HUES48 (cell line): ENCODE data around the gene HERC5.
"Not testable (repeated sequence)": the region's sequence is repeated elsewhere in the genome, so short reads cannot be mapped to it uniquely, and the experiment has no call there.

Experiments
- H3K27ac ChIP-seq: one replicate; pipeline ENCODE4 v1.7.0; 2013; ENCODE audit warnings: low read depth, low read length, inconsistent platforms
- H3K27me3 ChIP-seq: 2 replicates; pipeline ENCODE4 v1.6.1; 2013; ENCODE audit warnings: mild to moderate bottlenecking, low read length; ENCODE audit not compliant: control insufficient read depth, insufficient read depth
- H3K36me3 ChIP-seq: 2 replicates; pipeline ENCODE4 v1.6.1; 2013; ENCODE audit warnings: low read length; ENCODE audit not compliant: control insufficient read depth, insufficient read depth
- H3K4me1 ChIP-seq: 2 replicates; pipeline ENCODE4 v1.6.1; 2013; ENCODE audit warnings: mild to moderate bottlenecking, low read length; ENCODE audit not compliant: control insufficient read depth, insufficient read depth
- H3K4me3 ChIP-seq: 2 replicates; pipeline ENCODE4 v1.5.1; 2013; ENCODE audit warnings: mild to moderate bottlenecking, low read depth, low read length
- H3K9ac ChIP-seq: 2 replicates; pipeline ENCODE4 v1.6.1; 2013; ENCODE audit warnings: mild to moderate bottlenecking, low read depth, low read length, moderate library complexity
- H3K9me3 ChIP-seq: 2 replicates; pipeline ENCODE4 v1.6.1; 2013; ENCODE audit warnings: low read length; ENCODE audit not compliant: control insufficient read depth, insufficient read depth

HERC5 gene

GRCh38 chr4:88535090-88535755, 78.3 kb downstream of the HERC5 start:
- Histone ChIP-seq H3K9me3 (no peaks in the 10 kb centered on the region), H3K4me3 (no peak overlapping the region), H3K4me1 (peaks cover 29% of the 10 kb centered on the region), H3K27me3 (no peaks in the 10 kb centered on the region), H3K36me3 (no peaks in the 10 kb centered on the region), H3K27ac (peak overlapping the region; percentile 97), H3K9ac (no peak overlapping the region)

- no peak overlapping the region for H3K9ac ChIP-seq
- no peak overlapping the region for H3K27ac ChIP-seq
- no peaks in the 10 kb centered on the region for H3K36me3 ChIP-seq
- H3K27me3 ChIP-seq: no peaks in the 10 kb centered on the region
- no peaks in the 10 kb centered on the region for H3K9me3 ChIP-seq
- H3K4me3 ChIP-seq: no peak overlapping the region
- peaks cover 27% of the 10 kb centered on the region for H3K4me1 ChIP-seq
Measured at GRCh38 chr4:88537709-88538108, 80.8 kb downstream of the HERC5 start.

GRCh38 chr4:88539322-88540068, 82.6 kb downstream of the HERC5 start:
- H3K27me3 ChIP-seq, H3K27ac ChIP-seq, H3K4me1 ChIP-seq, H3K36me3 ChIP-seq, H3K9ac ChIP-seq, H3K9me3 ChIP-seq, H3K4me3 ChIP-seq: not testable (repeated sequence)

GRCh38 chr4:88549815-88550214, 92.9 kb downstream of the HERC5 start:
- Histone ChIP-seq H3K27me3 (no peaks in the 10 kb centered on the region), H3K9me3 (no peaks in the 10 kb centered on the region; the same call in 1 of the 2 replicates), H3K36me3 (no peaks in the 10 kb centered on the region), H3K4me1 (no peaks in the 10 kb centered on the region), H3K9ac (no peak overlapping the region), H3K27ac (no peak overlapping the region), H3K4me3 (no peak overlapping the region)
